HG03571 (cell line): ENCODE measurements around the gene EPDR1.
"Not testable (repeated sequence)": the region's sequence is repeated elsewhere in the genome, so short reads cannot be mapped to it uniquely, and the experiment has no call there.

ENCODE experiments used
- ATAC-seq: cut with Tn5 transposase; IDR thresholded peaks from one replicate; pipeline ENCODE4 v1.9.1; 2021; ENCODE audit not compliant: unreplicated experiment

Gene EPDR1

GRCh38 chr7:37927773-37928444 lies 7.5 kb downstream of the EPDR1 start:
- ATAC-seq: no peak

- ATAC-seq: no peak
These were observed 8.4 kb downstream of the EPDR1 start for GRCh38 chr7:37928878-37929277.

- no peak for ATAC-seq
These were observed 9.9 kb downstream of the EPDR1 start for GRCh38 chr7:37930226-37930948.

GRCh38 chr7:37932543-37932942 lies 12.1 kb downstream of the EPDR1 start:
- ATAC-seq: no peak

GRCh38 chr7:37933018-37933566 lies 12.7 kb downstream of the EPDR1 start:
- ATAC-seq: no peak

GRCh38 chr7:37942934-37943610 lies 22.6 kb downstream of the EPDR1 start:
- no peak for ATAC-seq

- no peak for ATAC-seq
These were observed 23.7 kb downstream of the EPDR1 start for GRCh38 chr7:37943905-37944736.

GRCh38 chr7:37944737-37945054 lies 24.3 kb downstream of the EPDR1 start:
- ATAC-seq: no peak

GRCh38 chr7:37945336-37945735 lies 24.9 kb downstream of the EPDR1 start:
- ATAC-seq: no peak

- ATAC-seq: no peak
These were observed 26.9 kb downstream of the EPDR1 start for GRCh38 chr7:37947138-37947940.

GRCh38 chr7:37947941-37948210 lies 27.4 kb downstream of the EPDR1 start:
- no peak for ATAC-seq

GRCh38 chr7:37952240-37952639 lies 31.8 kb downstream of the EPDR1 start:
- ATAC-seq: no peak

GRCh38 chr7:37954217-37954616 lies 33.8 kb downstream of the EPDR1 start:
- ATAC-seq: not testable (repeated sequence)

GRCh38 chr7:37956791-37957190 lies 36.4 kb downstream of the EPDR1 start:
- no peak for ATAC-seq

GRCh38 chr7:37957221-37957970 lies 37.0 kb downstream of the EPDR1 start:
- ATAC-seq: no peak

GRCh38 chr7:37960483-37960882 lies 40.0 kb downstream of the EPDR1 start:
- ATAC-seq: no peak

- ATAC-seq: no peak
These were observed 40.8 kb downstream of the EPDR1 start for GRCh38 chr7:37961251-37961650.

GRCh38 chr7:37964196-37964595 lies 43.8 kb downstream of the EPDR1 start:
- no peak for ATAC-seq

- ATAC-seq: no peak
These were observed 49.8 kb downstream of the EPDR1 start for GRCh38 chr7:37970211-37970610.

GRCh38 chr7:37971491-37971890 lies 51.1 kb downstream of the EPDR1 start:
- ATAC-seq: no peak
